ENCODE measurements around the gene OR1F1.
"Not testable (repeated sequence)": the region's sequence is repeated elsewhere in the genome, so short reads cannot be mapped to it uniquely, and the experiment has no call there.

The OR1F1 gene

DNA sequence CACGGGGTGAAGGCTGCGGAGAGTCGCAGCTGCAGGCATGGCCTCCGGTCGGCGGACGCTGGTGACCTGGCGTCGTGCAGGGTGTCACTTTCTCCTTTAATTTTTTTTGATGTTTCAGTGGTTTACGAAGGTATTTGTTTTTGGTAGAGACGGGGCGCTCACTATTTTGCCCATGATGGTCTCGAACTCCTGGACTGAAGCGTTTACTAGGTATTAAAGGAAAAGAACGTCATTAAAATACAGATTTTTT, 36.1 kb upstream of the OR1F1 start:
- DNase-seq: peak; percentile 63

DNA sequence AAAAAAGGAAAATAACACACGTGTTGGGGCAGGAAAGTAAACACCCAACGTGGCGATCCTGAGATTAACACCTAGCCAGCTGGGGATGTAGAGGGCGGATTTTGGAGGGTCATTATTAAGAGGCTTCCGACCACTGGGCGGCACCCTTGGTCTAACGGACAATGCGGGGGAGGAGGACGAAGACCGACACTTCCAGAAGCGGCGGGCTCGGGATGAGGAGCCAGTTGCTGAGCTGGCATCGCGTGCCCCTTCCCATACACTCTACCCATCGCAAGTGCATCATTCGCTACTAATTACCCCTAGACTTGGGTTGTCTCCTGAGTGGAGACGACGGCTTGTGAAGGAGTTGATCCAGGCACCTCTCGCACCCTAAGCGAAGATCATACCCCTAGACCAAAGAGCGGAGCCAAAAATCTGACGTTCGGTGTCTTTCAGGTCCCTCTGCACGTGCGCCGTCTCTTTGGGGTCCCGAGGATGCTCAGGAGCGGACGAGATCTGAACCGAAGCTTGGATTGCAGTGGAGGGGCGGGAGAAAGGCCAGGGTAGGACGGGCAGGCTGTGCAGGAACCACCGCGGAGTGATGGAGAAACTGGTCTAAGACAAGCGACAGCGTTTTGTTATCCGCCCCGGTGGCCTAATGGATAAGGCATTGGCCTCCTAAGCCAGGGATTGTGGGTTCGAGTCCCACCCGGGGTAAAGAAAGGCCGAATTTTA, 35.6 kb upstream of the OR1F1 start:
- DNase-seq: peak; percentile 88

- no peak for DNase-seq
Observed at GRCh38 chr16:3152991-3153368, 35.0 kb upstream of the OR1F1 start.

DNA sequence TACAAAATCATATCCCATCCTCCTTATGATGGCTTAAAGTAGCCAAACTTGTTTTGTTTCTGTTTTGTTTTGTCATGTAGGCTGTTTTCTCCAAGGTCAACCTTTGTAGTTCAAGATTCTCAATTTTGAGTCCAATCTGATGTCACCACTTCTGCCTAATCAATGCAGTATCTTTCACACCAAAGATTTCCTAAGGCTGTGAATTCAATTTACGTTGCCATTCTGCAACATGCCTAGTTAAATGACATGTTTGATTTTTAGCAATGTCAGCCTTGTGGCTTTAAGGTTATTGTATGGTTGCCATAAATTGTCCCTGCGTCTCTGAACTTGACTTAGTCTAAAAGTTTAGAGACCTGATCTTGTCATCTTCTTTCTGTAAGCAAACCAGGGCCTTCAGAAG, 32.8 kb upstream of the OR1F1 start:
- no peak for DNase-seq

GRCh38 chr16:3155972-3156371, 32.0 kb upstream of the OR1F1 start:
- DNase-seq: no peak

DNA sequence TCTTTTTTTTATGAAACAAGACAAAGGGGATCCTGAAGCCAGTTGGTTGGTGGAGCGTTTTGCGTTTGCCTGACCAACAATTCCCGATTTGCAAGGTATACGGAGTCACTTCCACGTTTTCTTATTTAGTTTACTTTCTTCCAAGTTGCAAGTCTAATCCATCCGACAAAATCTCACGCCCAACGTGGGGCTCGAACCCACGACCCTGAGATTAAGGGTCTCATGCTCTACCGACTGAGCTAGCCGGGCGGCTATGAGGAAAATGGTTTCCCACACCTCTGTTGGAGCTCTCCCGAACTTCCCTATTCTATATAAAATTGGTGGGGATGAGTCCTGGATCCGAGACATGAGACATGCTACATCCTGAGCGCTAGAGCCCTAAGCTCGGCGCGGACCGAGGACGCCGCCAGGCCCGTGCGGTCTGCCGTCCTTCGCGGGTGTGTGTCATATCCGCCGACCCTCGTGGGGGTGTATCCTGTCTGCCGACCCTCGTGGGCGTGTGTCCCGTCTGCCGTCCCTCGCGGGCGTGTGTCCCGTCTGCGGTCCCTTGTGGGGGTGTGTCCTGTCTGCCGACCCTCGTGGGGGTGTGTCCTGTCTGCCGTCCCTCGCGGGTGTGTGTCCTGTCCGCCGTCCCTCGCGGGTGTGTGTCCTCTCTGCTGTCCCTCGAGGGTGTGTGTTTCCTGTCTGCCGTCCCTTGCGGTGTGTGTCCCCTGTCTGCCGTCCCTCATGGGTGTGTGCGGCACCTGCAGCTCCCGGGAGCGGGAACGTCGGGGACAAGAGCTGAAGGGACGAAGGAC, 30.6 kb upstream of the OR1F1 start:
- peak; percentile 74 for DNase-seq

DNA sequence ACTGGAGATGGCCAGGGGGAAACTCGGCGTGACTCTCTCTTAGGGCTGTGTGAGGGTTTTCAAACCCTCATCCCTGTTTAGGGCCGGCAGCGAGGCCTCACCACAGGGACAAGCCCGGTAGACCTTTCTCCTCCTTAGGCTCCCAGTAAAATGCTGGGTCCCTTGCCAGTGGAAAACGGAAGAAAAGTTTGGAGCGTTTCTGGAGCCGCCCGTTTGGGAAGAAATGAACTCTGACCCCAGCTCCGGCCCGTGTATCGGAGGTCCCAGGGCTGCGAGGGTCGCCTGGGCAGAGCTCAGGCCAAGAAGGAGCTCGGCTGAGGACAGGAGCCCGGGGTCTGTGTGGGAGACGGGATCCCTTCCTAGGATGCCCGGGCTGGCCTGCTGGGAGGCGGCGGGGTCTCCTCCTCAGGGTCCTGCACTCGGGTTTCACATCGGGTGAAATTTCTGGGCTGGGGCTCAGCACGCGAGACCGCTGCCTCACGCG, 29.9 kb upstream of the OR1F1 start:
- no peak for DNase-seq

DNA sequence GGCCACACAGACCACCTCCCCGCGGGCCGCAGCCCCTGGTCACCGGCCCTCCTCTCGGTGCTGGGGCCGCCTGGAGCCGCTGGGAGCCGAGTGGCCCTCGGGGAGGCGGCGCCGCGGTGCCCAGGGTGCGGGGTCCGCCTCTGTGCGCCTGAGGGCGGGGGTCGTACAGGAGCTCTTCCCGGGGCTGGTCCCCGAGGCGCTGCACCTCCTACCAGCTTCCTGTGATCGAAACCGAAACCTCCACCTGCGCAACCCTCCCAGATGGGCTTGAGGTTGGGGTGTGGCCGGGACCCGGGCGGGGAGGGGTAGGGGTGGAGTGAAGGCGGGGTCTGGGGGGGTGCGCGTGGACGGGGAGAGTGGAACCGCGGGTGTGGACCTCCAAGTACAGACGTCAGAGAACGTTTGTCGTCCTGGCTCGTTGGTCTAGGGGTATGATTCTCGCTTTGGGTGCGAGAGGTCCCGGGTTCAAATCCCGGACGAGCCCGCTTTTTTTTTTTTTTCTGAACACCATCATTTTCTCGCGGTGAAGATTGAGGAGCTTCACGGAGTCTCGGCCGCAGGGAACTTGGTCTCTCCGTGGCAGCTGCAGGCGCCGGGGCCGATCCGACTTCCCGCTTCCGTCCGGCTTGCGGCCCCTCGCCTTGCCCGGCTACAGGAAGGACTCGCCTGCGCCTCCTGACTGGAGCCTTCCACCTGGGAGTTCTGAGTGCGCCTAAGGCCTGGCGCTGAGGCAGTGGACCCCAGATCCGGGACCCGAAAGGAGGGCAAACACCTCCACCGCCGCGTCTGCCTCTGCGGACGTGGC, 29.3 kb upstream of the OR1F1 start:
- DNase-seq: peak; percentile 96

GRCh38 chr16:3161235-3162018, 26.6 kb upstream of the OR1F1 start:
- DNase-seq: no peak

GRCh38 chr16:3164121-3164991, 23.6 kb upstream of the OR1F1 start:
- no peak for DNase-seq

GRCh38 chr16:3165111-3165822, 22.7 kb upstream of the OR1F1 start:
- DNase-seq: no peak

DNA sequence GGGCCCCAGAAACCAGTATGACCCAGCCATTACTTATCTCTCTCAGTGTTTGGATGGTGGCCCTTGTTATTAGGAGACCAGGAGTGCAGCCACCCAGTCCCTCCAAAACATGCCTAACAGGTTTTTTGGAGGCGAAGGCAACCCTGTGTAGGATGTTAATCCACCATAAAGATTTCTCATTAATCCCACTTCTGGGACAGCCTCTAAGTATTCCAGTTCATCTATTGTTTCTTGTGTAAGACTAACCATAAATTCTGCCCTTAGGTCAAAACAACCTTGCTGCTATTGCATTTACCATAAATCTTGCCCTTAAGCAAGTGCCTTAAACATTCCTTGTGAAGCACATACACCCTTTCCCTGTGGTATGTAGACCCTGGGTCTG, 21.5 kb upstream of the OR1F1 start:
- DNase-seq: no peak

- not testable (repeated sequence) for DNase-seq
Observed at GRCh38 chr16:3168729-3169128, 19.3 kb upstream of the OR1F1 start.

DNA sequence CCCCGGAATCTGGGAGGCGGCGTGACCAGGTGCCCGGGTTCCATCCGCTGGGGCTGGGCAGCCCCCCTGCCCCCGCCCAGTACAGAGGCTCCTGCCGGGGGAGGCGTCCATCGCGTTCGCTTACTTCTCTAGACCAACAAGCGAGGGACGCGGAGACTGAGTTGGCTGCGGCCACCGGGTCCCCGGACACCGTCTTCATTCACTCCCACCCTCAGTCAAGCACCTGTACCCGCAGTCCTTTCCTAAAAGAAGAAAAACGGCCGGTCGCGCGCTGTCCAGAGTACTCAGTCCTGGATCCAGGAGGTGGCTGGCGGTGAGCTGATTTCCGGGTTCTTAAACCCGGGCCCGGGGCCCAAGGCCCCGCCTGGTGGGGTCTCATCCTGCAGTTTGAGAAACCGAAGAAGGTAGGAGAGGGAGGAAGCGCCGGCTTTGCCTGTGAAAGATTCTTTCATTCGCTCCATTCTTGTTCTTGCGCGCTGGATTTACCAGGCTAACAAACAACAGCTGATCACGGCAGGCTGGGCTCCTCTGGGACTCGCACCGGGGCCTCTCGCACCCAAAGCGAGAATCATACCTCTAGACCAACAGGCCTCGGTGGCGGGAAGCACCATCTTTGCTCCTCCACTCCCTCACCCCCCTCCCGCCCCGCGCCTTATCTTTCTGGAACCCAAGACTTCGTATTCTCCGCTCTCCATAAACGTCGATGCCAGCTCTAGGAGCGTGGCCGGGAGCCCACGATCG, 17.4 kb upstream of the OR1F1 start:
- no peak for DNase-seq

- peak; percentile 56 for DNase-seq
Observed at GRCh38 chr16:3171181-3171854, 16.7 kb upstream of the OR1F1 start.

DNA sequence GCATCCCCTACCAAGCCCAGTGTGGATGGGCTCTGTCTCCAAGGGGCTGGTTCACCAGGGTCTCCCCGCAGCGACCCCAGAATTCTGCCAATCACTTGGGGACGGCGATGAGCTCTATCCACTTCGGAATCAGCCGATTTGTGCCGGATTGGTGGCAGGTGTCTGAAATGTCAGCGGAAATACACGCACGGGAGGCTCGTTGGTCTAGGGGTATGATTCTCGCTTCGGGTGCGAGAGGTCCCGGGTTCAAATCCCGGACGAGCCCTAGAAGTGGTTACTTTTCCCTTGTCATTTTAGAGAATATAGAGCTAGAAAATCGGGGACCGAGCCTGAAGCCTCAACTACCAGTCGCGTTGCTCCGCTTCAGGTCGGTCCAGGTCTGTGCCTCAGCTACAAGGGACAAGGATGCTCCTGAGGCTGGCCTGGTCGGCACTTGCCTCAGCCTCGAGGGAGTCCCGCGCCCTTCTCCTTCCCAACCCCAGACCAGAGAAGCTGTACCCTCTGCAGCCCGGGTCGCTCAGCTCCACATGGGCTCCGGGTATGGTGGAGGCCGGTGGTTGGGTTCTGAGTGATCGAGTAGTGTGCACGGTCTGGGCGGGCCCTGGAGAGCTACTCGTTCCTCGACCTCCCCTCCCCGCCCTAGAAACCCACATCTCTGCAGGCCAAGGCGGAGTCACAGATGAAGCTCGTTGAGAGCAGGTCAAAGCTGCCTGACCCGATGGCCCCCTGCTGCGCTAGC, 16.0 kb upstream of the OR1F1 start:
- peak; percentile 52 for DNase-seq

GRCh38 chr16:3173892-3174617, 13.9 kb upstream of the OR1F1 start:
- DNase-seq: no peak

DNA sequence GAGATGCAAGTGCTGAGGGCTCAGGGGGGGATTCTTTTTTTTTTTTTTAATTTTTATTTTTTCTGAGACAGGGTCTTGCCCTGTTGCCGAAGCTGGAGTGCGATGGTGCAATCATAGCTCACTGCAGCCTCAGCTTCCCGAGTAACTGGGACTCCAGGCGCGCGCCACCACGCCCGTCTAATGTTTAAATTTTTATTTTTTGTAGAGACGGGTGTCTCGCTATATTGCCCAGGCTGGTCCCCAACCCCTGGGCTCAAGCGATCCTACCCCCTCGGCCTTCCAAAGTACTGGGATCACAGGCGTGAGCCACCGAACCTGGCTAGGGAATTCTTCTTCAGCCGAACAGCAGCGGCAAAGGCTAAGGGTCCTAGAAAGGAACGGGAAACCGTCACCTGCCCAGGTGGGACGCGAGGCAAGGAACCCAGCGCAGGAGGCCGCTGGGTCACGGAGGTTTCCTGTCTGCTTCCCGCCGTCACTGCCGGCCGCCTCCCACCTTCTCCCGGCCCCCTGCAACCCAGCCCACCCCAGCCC, 13.3 kb upstream of the OR1F1 start:
- DNase-seq: no peak

All from CD4-positive, alpha-beta T cell treated with Interleukin-17A for 1 hour (primary cell).